ENCODE data around the gene RASAL2. TPM values are rescaled to one million over a fixed set of nuclear protein-coding genes. Genes with fewer than 3 reads are reported as not detected.

The RASAL2 gene
- total and polyA plus RNA-seq, 2 of the 4 experiments (the other 2 are of a cell fraction), result 13.1 to 20.6 TPM

DNA sequence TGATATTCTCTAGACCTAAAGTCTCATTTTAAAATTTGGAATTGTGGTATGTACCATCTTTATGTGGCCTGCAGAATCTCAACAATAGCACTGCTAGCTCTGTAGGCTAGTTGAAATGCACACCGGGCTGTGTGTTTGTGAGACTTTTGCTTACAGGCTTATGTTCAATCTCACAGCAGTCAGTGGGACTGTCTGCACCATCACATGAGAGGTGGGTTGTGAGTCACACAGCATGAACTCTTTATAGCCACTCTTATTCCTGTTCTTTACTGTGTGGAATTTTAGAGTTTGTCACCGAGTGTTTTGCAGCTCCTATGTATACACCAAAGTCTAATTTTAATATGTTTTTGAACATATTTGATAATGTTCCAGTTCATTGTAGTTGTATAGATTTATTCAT, 74.6 kb downstream of the RASAL2 start:
- Histone ChIP-seq H2BK120ac (ENCODE audit: low read depth, low read length) (no peak overlapping the region), H3K9me1 (ENCODE audit: insufficient read depth, low read length) (peaks cover 3% of the 10 kb centered on the region), H3K4me3 (ENCODE audit: insufficient read depth, low read depth, low read length) (no peak overlapping the region), H3K9me3 (ENCODE audit: control insufficient read depth, insufficient read depth, low read length) (no peaks in the 10 kb centered on the region), H3K9ac (ENCODE audit: low read depth, low read length) (no peak overlapping the region), H3K4ac (ENCODE audit: low read depth, low read length) (no peak overlapping the region), H3K23ac (ENCODE audit: low read depth, low read length) (0 out of 2 replicates have a peak overlapping the region, but pooled peaks have one; percentile 57), H2BK20ac (ENCODE audit: low read depth, low read length) (no peak overlapping the region), H2BK5ac (ENCODE audit: low read depth, low read length, poor library complexity, severe bottlenecking) (no peak overlapping the region), H2AK5ac (ENCODE audit: low read depth, low read length) (no peak overlapping the region), H2AK9ac (replicated peaks; ENCODE audit: low read depth, low read length, poor library complexity) (no peak overlapping the region), H4K8ac (ENCODE audit: low read depth in 2 of 2, low read length in 2 of 2) (no peak overlapping the region), H2BK15ac (ENCODE audit: low read depth, low read length) (no peak overlapping the region), H3K14ac (replicated peaks; ENCODE audit: low read depth, low read length) (peak overlapping the region; percentile 38; the same call in 1 of the 2 replicates), H3K27me3 (ENCODE audit: control insufficient read depth, insufficient read depth, low read length) (no peaks in the 10 kb centered on the region), H4K91ac (ENCODE audit: insufficient read depth, low read depth, low read length) (no peak overlapping the region), H4K5ac (ENCODE audit: low read depth, low read length) (no peak overlapping the region), H3K36me3 (ENCODE audit: control insufficient read depth, insufficient read depth, low read length) (no peaks in the 10 kb centered on the region), H4K20me1 (ENCODE audit: insufficient read depth, low read length) (peaks cover 8% of the 10 kb centered on the region; the same call in 1 of the 2 replicates), H3K4me1 (ENCODE audit: control insufficient read depth, insufficient read depth, low read length) (no peaks in the 10 kb centered on the region; the same call in 1 of the 2 replicates), H3K56ac (ENCODE audit: extremely low read depth, insufficient read depth, low read length) (no peak overlapping the region), H3K79me1 (ENCODE audit: low read depth in 1 of 2, low read length in 2 of 2) (peaks cover 15 to 34% of the 10 kb centered on the region in 2 experiments), H2AFZ (replicated peaks; ENCODE audit: low read length, poor library complexity) (peak overlapping the region; percentile 24), H3K27ac (ENCODE audit: insufficient read depth, low read length) (no peak overlapping the region), H3K4me2 (ENCODE audit: low read depth, low read length) (no peak overlapping the region), H3K18ac (ENCODE audit: low read depth, low read length) (no peak overlapping the region)
- peak; percentile 90 for ATAC-seq (ENCODE audit: low read depth)
- dilution Hi-C loops (cut with HindIII; ENCODE audit: low sequenced_read_pairs, unreplicated experiment) (no loop called here), intact Hi-C loops (cut with micrococcal nuclease) (loop anchor here (2.0 kb wide), 1 partner anchor 72 kb away; no protein-coding TSS in a partner anchor), in situ Hi-C loops (cut with MboI; ENCODE audit: low sequenced_read_pairs) (no loop called here)
- TF ChIP-seq RCOR1 (IDR thresholded peaks at IDR 0.05; ENCODE audit: insufficient replicate concordance, low read length) (no peak), POLR2A (IDR thresholded peaks at IDR 0.05; ENCODE audit: low read depth, low read length) (no peak), USF2 (IDR thresholded peaks at IDR 0.05; ENCODE audit: low read depth, low read length) (no peak), BHLHE40 (IDR thresholded peaks at IDR 0.05; ENCODE audit: low read depth, low read length) (no peak), SMC3 (IDR thresholded peaks at IDR 0.05; ENCODE audit: low read depth, low read length) (no peak), NFE2L2 (IDR thresholded peaks at IDR 0.05; ENCODE audit: low read depth, low read length) (no peak), RAD21 (IDR thresholded peaks at IDR 0.05; ENCODE audit: low read length) (no peak), CEBPB (IDR thresholded peaks at IDR 0.05; ENCODE audit: low read depth, low read length) (no peak), CHD1 (IDR thresholded peaks at IDR 0.05; ENCODE audit: low read depth, low read length) (no peak), FOS (IDR thresholded peaks at IDR 0.05; ENCODE audit: low read depth, low read length) (no peak), RFX5 (IDR thresholded peaks at IDR 0.05; ENCODE audit: low read depth, low read length) (no peak), MXI1 (IDR thresholded peaks at IDR 0.05; ENCODE audit: borderline replicate concordance, low read depth, low read length) (no peak), MAZ (IDR thresholded peaks at IDR 0.05; ENCODE audit: borderline replicate concordance, low read depth, low read length) (no peak), MAFK (IDR thresholded peaks at IDR 0.05; ENCODE audit: low read depth, low read length) (no peak)
- TF ChIP-seq, protein P1, sequence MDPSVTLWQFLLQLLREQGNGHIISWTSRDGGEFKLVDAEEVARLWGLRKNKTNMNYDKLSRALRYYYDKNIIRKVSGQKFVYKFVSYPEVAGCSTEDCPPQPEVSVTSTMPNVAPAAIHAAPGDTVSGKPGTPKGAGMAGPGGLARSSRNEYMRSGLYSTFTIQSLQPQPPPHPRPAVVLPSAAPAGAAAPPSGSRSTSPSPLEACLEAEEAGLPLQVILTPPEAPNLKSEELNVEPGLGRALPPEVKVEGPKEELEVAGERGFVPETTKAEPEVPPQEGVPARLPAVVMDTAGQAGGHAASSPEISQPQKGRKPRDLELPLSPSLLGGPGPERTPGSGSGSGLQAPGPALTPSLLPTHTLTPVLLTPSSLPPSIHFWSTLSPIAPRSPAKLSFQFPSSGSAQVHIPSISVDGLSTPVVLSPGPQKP (IDR thresholded peaks at IDR 0.05; ENCODE audit: borderline replicate concordance, low read depth, low read length), result no peak
- TF ChIP-seq, protein P2, sequence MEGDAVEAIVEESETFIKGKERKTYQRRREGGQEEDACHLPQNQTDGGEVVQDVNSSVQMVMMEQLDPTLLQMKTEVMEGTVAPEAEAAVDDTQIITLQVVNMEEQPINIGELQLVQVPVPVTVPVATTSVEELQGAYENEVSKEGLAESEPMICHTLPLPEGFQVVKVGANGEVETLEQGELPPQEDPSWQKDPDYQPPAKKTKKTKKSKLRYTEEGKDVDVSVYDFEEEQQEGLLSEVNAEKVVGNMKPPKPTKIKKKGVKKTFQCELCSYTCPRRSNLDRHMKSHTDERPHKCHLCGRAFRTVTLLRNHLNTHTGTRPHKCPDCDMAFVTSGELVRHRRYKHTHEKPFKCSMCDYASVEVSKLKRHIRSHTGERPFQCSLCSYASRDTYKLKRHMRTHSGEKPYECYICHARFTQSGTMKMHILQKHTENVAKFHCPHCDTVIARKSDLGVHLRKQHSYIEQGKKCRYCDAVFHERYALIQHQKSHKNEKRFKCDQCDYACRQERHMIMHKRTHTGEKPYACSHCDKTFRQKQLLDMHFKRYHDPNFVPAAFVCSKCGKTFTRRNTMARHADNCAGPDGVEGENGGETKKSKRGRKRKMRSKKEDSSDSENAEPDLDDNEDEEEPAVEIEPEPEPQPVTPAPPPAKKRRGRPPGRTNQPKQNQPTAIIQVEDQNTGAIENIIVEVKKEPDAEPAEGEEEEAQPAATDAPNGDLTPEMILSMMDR (conservative IDR thresholded peaks at IDR 0.05; ENCODE audit: low read depth, low read length), result no peak
- ChIA-PET CTCF (interaction anchor here (0.6 to 1.0 kb wide), 2 partner anchors 11 to 112 kb away, joined by 6 read pairs; no protein-coding TSS in a partner anchor), POLR2A (ENCODE audit: unreplicated experiment) (no interaction called here)
- peak; percentile 77 for DNase-seq
- no TSS peak for BruUV-seq (replicated peaks)
- WGBS, 2 experiments (ENCODE audit: extremely low coverage in 2 of 2, insufficient read length in 1 of 2), result no CpG with 5 or more reads among the region's 2 CpGs
